Pons (tissue), 1 donor: ENCODE data around the gene FBXO44.

Experiments used
- DNase-seq: peaks from one replicate; pipeline ENCODE4 v3.0.0-alpha.2; 2016; ENCODE audit warnings: low spot score

FBXO44 gene

GRCh38 chr1:11708554-11709350 lies 54.1 kb downstream of the FBXO44 start:
- no peak for DNase-seq

GRCh38 chr1:11711490-11711889 lies 56.8 kb downstream of the FBXO44 start:
- no peak for DNase-seq

- no peak for DNase-seq
Measured at GRCh38 chr1:11712285-11712684, 57.6 kb downstream of the FBXO44 start.
